ENCODE results near the gene GALNS.

- peak; percentile 6; the same call in 1 of the 2 replicates for TF ChIP-seq MAX (IDR thresholded peaks at IDR 0.05)
- peak; percentile 10; the same call in 1 of the 3 replicates for TF ChIP-seq CTCF (IDR thresholded peaks at IDR 0.05)
- TF ChIP-seq HMGXB4 (CRISPR knock-in tag; IDR thresholded peaks at IDR 0.05; ENCODE audit: borderline replicate concordance), result no peak; the same call in 1 of the 2 replicates
- no peak for TF ChIP-seq POLR2AphosphoS2 (conservative IDR thresholded peaks at IDR 0.05; ENCODE audit: low read length)
- no peak for TF ChIP-seq REST (IDR thresholded peaks at IDR 0.05)
- TF ChIP-seq HOXB5 (CRISPR knock-in tag; IDR thresholded peaks at IDR 0.05), result no peak
- no peak for TF ChIP-seq EP300 (IDR thresholded peaks at IDR 0.05)
- TF ChIP-seq MAFK (IDR thresholded peaks at IDR 0.05; ENCODE audit: partially characterized antibody), result no peak
These were observed 72.5 kb downstream of the GALNS start for GRCh38 chr16:88784074-88784855.
